ENCODE measurements around the gene RCOR1.
"Not testable (repeated sequence)": the region's sequence is repeated elsewhere in the genome, so short reads cannot be mapped to it uniquely, and the experiment has no call there.

Gene RCOR1

DNA sequence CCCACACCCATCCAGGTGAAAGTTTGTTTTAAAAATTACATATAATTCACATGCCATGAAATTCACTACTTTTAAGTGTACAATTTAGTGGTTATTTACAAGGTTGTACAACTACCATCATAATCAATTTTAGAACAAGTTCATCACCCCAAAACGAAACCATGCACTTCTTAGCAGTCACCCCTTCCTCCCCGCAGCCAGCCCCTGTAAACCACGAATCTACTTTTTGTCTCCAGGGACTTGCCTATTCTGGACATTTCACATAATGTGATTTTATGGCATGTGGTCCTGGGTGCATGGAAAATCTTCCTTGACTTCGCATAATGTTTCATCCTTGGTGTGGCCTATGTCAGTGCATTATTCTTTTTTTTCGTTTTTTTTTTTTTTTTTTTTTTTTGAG is 165.6 kb downstream of the RCOR1 start:
- no peak for DNase-seq

DNA sequence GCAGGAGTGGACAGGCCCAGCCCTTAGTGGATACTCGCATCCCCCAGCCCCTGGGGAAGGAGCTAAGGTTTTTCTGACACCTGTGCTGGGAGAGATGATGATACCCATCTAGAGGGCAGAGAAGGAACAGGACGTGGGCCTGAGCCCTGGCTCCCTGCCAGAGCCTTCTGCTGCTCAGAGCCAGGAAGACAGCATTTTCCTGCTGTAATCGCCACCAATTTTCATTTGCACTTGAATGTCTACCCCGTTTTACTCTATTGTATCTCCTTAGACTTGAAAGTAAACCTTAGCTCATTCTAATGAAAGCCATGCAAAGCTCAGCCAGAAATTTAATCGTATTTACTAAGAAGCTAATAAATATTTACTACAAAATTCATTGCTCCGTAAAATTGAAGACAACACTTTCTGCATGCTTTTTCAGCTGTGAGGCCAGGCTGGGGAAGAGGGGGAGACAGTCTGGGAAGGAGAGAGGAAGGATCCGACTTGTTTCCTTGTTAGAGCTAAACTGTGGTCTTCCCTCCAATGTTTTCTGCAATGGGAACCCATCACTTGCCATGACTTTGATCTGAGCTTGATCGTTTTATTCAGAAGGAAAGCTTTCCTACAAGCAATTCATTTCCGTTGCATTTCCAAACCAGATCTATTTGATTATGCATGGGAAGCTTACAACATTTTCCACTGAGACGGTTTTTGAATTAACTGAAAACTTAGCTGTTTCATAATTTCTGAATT is 167.2 kb downstream of the RCOR1 start:
- DNase-seq, result no peak

DNA sequence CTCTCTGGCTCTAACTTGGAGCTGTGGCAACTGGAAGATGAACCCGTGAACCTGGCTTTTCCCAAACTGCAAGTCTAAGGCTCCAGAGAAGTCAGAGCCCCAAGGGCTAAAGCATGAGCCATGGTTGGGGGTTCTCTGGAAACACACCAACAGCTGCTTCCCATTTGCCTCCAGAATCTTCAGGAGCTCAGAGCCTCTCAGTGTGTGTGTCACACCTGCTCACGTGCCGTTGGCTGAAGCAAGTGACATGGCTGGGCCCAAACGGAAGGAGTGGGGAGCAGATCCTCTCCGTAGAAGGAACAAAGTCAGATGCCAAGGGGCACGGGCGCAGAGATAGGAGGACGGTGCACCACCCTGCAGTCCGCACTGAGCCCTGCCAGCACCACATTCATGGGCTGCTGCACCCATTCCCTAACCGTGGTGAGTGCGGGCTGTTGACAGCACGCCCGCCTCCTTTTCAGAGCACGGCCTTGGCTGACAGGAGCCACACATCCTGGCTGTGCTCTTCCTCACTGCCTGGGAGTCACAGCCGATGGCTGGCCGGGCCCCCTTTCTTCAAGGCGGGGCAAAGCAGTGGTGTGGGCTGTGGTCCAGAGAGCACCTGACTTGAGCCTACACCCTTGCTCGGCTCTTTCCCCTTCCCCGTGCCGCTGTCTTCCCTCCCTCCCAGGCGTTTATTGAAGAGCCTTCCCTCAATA is 168.2 kb downstream of the RCOR1 start:
- DNase-seq, result no peak

DNA sequence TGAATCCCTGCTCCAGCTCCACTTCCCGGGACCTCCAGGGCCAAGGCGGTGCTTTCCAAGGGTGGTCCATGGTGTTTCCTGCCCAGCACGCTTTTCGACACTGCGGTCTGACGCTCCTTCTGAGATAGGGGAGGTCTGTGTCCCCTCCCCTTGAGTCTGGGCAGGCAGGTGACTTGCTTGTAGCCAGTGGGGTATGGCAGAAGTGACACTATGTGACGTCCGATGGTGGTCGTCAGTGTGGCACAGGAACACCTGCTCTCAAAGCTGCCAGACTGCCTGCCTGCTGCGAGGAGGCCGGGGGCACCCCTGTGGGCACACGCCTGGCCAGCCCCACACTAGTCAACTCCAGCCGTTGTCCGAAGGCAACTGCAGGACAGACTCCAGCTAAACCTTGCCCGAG is 168.8 kb downstream of the RCOR1 start:
- no peak for DNase-seq

DNA sequence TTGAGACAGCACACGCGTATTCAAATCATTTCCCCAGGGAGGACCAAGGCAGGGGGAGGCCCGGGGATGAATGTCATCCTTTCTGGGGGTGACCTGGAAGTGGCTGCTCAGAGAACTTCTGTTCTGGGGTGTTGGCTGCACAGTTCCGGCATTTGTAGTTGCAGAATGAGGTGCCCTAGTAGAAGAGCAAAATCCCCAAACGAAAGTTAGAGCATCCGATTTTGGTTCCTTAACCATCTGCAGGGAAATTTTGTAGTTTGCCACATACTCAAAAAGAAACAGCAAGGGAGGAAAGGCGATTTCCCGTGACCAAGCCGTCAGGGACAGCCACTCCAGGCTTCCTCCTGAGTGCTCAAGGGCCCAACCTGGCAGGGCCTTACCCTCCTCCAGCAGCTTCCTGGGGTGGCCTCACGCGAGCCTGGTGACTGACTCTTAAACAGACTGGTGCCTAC is 171.8 kb downstream of the RCOR1 start:
- no peak for DNase-seq

DNA sequence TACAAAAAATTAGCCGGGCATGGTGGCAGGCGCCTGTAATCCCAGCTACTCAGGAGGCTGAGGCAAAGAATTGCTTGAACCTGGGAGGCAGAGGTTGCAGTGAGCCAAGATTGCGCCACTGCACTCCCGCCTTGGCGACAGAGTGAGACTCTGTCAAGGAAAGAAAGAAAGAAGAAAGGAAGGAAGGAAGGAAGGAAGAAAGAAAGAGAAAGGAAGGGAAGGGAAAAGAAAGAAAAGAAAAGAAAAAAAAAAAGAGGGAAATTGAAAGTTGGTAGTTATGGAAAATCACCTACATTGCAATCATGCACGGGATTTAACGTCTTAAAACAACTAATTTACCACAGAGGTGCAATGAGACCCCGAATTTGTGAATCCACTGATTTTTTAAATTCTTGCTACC is 173.3 kb downstream of the RCOR1 start:
- not testable (repeated sequence) for DNase-seq

DNA sequence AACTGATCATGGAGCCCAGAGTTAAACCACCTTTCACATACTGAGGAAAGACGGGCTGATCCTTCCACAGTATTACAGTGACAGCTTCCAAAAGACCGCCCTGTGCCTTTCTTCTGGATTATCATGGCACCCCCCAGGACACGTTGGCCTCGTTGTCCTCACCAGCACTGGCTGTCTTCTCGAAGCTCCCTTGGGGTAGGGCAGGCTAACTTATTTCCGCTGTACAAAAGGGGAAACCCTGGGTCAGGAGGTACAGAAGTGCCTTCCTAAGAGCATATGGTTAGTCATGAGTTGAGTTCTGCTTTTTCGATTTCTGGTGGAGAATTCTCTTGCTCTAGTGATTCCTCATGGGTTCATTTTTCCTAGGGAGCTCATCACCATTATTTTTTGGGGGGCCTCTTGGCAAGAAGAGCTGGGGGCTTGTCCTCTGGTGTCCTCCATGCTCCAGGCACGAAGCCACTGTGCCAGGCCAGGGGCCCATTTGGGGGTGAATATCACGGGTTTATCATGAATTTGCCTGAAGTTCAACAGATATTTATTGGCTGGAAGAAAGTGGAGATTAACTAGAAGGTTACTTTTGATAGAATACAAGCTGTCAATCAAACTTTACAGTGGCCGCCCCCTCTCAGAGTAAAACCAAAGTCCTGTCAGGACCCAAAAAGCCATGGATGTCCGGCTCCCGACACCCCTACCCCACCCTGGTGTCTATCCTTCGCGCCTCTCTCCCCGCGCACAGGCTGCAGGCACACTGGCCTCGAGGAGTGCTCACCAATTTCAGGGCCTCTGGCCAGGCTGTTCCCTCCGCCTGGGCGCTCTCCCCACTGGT is 176.0 kb downstream of the RCOR1 start:
- no peak for DNase-seq

DNA sequence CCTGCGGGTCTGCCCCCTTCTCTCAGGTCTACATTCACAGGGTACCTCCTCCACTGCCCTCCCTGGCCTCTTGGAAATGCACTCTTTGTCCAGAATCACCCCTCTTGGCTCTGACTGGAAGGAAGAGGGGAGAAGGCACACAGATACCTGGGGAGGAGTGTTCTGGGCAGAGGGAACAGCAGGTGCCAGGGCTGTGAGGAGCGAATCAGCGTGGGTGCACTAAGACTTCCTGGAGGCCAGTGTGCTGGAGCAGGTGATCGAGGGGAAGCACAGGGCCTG is 176.5 kb downstream of the RCOR1 start:
- no peak for DNase-seq

DNA sequence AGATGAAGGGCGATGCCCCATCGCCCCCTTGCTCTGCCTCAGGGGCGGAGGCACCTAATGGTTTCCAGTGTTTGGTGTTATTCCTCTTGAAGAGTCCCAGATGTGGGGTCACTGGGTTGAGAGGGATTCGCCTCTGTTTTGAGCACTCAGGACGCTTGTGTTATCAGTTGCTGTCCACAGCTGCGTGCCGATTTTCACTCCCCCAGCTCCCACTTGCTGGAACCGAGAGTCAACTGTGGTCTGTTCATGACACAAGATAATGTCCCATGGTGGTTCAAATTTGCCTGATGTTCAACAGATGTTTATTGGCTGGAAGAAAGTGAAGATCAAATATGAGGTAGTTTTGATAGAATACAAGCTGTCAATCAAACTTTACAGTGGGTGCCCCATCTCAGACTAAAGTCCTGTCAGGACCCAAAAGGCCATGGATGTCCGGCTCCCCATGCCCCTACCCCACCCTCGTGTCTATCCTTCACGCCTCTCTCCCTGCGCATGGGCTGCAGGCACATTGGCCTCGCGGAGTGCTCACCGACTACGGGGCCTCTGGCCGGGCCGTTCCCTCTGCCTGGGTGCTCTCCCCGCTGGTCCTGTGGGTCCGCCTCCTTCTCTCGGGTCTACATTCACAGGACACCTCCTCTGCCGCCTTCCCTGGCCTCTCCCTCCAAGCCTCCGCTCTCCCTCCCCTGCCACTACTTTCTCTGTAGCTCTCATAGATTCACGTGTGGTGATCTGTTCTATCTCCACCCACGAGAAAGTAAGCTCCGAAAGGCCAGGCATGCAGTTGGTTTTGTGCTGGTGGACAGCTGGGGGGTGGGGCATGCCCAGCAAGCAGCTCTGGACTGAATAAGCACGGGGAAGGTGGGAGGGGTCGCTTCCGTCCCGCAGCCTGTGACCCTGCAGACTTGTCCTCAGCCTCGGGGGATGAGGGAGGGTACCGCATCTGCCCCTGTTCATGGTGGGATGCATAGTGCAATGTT is 178.0 kb downstream of the RCOR1 start:
- DNase-seq, result no peak

DNA sequence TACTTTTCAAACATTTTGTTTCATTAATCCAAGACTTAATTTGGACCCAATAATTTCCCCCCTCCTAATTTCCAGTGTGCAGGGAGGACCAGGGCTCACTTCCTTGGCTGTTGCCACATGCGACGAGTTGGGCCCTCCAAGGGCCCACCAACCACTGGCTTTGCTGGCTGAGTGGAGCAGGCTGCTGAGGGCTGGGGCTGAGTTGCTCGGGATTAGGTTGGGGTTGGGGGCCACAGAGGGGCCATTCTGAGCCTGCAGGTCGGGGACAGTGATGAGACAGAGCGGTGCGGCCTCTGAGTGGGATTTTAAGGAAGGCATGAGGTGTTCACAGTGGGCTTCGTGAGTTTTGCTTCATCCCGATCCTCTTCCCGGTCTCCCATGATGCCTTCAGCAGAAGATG is 178.7 kb downstream of the RCOR1 start:
- no peak for DNase-seq

DNA sequence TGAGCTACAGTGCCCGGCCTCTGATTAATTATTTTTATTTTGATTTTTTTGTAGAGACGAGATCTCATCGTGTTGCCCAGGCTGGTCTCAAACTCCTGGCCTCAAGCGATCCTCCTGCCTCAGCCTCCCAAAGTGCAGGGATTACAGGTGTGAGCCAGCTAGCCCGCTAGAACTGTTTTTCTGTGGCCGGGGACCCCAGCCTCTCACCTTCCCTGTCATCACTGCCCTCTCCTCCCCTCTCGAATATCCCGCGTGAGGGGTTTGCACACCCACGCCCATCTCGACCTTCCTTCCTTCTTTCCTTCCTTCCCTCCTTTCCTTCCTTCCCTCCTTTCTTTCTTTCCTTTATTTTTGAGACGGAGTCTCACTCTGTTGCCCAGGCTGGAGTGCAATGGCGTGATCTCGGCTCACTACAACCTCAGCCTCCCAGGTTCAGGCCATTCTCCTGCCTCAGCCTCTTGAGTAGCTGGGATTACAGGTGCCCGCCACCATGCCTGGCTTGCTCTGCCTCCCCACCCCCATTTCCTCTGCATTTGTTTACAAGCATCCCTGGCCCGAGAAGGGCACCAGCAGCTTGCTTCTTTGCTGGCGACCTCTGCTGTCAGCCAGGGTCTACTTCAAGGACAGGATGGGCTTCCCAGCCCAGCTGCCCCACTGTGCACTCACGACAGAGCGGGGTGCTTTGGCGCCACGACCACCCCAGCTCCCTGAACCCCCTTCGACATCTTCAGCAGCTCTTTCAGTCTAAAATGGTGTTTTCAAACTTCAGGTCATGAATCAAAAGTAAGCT is 180.5 kb downstream of the RCOR1 start:
- DNase-seq, result no peak

DNA sequence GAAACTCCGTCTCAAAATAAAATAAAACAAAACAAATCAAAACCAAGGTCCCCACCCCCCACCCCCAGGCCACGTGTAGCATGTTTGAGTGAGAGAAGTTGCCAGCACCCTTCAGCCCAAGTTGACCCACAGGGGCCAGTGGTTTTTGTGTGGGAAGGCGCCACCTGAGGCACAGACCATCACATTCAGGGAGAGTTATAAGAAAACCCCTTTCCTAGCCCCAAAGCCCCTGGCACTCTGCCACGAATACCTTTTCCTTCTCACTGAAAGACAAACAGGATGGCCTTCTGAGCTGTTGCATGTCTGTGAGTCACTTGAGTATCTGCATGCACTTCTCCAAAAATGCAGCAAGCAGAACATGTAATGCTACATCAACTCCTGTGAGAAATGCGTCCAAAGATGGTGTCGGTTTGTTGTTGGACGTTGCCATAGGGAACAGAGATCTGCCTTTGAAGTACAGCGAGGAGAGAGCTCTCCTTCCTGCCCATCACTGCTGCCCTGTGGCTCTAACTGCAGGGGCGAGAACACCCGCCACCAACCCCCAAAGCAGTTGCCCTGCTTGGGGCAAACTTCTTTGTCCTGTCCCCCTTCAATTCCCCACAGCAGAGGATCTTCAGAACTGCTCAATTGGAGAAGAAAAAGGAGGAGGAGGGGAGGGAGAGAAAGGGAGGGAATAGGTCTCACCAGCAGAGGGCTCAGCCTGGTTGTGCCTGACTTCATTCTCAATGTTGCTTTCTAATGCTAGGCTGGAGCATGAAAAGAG is 182.1 kb downstream of the RCOR1 start:
- peak; percentile 76 for DNase-seq

DNA sequence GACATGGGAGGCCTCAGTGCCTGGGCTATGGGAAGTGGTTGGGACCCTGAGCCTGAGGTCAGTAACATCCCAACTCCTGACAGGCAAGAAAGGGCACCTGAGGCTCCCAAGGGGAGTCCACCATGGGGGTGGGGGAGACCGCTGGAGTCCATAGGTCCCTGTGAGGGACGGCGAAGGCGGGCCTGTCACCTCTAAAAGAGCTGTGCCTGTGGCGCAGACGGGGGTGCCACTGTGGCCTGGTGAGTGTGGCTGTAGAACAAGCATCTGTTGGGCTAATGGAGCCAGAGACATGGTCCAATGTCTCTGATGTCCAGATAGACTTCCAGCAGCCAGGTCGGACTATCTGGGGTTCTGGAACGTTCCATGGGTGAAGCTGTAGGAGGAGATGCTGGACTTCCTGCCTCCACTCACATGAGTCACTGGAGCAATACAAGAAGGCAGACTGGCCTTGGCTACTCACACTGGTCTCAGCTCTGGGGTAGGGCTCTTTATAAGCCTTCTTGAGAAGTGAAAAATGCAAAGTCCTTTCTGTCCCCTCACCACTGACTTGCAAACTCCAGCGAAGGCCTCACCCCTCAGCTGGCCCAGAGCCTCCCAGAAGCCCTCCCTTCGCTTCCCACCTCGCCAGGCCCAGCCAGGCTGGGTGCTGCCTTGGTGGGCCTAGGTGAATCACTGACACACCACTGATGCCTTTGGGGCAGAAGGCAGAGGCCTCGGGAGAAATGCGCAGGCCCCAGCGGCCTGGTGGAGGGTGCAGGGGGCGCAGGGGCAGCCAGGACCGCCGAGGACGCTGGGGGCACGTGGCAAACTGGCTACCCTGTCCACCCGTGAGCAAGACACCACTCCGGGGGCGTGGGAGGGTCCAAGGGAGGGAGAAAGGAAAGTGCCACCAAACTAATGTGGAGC is 183.7 kb downstream of the RCOR1 start:
- DNase-seq, result no peak

DNA sequence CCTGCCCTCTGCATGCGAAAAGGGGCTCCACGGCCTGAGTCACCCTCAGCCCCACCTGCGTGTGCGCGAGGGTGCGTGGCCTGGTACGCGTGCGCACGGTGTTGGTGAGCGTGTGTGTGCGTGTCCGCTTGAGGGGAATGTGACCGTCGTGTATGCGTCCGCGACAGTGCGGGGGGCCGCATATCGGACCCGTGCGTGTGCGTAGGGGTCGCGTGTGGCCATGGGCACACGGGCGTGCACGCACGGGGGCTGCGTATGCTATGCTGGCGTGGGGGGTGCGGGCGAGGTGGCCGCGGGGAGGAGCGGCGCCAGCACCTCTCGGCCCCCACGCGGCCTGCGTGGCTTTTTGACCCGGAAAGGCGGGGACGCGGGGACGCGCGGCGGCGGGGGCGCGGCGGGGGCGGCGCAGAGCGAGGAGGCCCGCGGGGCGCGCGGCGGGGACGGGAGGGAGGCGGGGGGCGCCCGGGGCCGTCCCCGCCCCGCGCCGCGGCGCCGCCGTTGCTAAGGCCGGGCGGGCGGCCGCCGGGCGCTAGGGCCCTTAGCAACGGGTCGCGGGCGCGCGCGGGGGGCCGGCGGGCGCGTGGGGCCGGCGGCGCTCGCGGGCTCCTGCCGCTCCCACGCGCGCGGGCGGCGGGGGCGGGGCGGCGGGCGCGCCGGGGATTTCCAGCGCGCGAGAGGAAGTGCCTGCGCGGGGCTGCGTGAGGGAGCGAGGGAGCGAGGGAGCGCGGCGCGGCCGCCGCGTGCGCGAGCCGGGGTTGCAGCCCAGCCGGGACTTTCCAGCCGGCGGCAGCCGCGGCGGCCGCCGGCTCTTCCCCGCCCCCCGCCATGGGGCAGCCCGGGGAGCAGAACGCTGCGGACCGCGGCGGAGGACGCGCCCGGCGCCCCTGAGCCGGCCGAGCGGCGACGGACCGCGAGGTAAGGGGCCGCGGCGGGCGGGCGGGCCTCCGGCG is 184.6 kb downstream of the RCOR1 start, which contains the start of gene TRAF3:
Gene TRAF3 (plus strand): TSS at position 689 of the 950 bp plus-strand sequence. CDS start 92,753 bp downstream, outside the sequence.
- DNase-seq, result peak; percentile 87

DNA sequence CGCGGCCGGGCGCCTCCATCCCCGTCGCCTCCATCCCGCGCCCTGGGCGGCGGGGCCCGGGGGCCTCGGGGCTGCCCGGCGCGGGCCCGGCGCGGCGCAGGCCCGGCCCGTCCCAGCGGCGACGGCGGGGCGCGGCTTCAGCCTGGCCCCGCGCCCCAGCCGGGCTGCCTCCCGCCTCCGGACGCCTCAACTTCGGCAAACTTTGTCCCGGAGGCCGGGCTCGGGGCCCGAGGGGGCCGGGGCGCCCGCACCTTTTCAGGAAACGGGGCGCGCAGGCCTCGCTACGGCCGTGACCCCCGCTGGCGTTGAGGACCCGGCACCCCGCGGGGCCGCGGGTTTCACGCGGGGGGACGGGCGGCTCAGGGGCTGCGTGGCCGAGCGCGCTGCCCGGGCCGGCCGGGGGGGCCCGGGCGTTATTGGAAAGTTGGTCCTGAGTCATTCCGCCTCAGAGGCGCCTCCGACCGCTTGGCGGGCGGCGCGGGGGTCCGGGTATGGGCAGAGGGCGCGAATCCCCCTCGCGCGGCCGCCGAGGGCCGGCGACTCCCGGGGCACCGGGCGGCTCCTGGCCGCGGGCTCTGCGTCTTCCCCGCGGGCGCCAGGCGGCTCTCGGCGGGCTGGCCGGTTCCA is 185.4 kb downstream of the RCOR1 start:
- DNase-seq, result no peak

DNA sequence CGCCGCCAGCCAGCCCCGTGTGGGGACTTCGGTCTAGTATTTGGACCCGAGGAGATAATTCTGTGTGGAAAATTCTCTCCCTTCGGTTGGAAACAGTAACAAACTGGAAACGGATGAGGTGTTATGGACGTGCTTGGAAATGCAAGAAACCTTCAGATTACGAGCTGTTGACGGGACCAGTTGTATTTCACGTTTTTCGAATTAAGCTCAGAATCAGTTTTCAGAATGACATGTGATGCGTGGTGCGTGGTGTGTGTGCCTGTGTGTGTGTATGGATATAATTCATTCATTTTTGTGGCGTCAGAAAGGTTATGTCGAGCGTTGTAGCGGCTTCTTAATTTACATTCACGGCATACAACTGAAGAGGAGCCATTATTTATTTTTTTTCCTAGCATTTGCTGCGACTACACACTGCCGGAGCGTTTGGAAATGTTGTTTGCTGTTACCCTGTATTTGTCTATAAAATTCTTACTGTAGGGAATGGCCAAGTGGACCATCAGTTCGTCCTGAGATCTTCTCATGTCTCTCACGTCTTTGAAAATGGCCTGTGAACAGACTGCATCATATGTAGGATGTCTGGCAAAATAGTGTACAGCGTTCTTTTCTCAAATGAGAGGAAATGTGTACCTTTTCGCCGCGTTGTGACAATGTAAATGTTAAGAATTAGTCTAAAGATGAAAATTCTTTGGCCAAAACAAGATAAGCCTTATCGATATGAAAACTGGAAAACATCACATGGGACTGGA is 186.1 kb downstream of the RCOR1 start:
- peak; percentile 51 for DNase-seq

DNA sequence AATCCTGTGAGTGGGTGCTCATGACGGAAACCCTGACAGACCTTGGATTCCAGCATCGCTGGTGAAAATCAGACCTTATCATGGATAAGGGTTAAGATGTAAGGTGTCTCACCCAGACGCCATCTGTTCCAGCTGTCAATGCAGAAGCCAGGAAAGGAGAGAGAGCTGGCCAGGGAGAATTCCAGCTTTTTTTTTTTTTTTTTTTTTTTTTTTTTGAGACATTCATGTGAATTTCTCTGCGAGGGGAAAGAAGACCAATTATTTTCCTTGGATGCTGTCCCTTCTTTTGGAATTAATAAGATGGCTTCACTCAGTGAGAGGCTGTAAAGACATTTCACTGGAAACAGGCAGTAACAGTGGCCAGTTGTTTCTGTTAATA is 186.6 kb downstream of the RCOR1 start:
- no peak for DNase-seq

Data from activated CD4-positive, alpha-beta T cell treated with anti-CD3 and anti-CD28 coated beads, Interleukin-2, Interleukin-6, amounts not matched to agents 100 ng/mL and 50 ng/mL, durations not matched to agents 16 hours and 8 hours (primary cell).